GM21367 (cell line): ENCODE data around the gene HOXA5.

Experiments used
- ATAC-seq: cut with Tn5 transposase; IDR thresholded peaks from one replicate; pipeline ENCODE4 v1.9.1; 2021; ENCODE audit not compliant: unreplicated experiment

The HOXA5 gene

DNA sequence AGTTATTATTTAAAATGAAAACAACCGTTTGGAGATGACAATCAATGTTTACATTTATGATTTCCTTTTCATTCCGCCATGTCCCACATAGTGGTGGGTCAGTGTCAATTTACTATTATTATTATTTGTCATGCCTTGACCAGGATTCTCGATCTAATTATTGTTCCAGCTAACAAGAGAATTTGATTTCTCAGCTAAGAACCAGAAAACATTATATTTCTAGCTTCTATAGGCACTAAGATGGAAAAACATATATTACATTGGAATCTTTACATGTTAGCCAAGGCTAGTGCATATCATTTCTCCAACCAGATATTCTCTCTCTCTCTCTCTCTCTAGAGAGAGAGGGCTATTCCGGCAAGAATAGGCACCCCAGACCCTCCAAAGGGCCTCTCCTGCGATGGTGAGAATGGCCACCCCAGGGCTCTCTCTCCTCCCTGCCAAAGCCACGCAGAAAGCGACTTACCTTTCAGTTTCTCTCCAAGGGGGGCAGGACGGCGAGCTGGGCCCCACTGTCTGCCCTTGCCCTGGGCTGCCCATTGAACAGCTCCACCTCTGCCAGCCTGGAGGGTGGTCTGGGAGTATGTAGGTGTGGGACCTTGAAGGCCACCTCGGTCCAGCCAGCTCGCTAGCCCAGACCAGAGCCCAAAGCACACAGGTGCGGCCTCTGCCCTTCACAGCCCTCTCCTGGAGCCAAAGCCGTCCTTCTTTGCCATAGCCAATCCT, 6.5 kb upstream of the HOXA5 start:
- ATAC-seq: no peak

DNA sequence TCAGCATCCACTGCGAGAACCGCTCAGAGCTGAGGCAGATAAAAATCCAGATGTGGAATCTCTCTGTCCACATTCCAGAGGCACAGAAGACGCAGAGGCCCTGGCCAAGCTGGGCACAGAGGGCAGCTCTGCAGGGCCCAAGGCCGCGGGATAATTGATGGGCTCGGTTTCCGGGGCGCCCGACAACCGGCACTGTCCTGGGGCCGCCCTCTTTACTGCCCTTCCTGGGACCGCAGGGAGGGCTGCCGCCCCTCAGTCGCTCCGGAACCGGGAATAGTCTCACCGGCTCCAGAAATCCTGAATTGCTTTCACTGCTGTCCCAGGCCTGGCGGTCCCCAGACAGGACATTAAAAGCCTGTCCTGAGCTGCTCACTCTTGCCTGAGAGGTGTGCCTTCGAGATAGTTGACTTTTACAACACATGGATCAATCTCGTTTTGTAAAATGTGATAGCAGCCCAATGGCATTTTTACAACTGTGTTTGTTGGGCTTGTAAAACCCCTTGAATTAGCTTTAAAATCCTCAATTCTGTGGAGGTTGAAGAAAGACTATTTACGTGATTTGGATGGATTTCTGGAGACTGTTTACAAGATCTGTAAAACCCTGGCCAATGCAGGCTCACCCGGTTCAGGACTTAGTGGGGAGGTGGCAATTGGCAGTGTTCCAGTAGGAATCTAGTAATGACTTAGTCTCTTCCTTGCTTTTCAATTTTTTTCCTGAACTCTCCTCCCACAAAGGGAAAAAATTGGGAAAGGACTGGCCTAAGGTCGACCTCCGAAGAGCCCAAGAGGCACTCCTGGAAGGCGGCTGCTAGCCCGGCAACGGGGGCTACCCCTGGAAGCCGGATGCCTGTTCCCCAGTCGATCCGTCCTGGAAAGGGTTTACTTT, 5.5 kb upstream of the HOXA5 start:
- ATAC-seq: no peak

DNA sequence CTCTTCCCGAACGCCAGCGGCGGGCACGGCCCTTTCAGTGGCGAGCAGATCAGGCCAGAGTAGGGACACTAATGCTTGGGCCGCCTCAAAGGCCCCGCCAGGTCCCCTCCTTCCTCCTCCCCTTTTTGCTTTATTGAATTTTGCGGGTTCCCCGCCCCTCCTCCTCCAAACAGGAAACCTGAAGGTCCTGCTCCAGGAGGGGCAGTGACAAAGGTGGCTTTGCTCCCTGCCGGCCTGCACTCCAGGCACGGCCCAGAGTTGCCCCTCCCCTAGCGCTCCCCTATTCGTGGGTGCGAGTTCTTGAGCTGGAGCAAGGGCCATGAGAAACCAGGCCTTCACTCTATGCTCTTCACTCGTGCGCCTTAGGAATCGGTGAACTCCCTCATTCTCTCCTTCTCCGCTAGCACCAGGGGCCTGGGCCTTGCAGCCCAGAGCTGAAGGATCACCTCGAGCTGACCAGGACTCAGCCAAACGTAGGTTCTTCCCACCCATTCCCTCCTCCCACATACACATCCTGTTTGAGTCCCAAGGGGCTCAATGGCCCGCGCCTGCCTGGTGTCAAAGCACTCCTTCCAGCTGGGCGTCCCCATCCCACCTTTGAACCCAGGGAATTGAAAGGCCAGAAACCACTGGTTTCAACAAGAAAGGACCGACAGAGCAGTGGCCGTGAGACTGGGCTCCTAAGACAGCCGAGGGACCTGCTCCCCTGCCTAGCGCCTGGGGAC, 4.7 kb upstream of the HOXA5 start:
- ATAC-seq: no peak

DNA sequence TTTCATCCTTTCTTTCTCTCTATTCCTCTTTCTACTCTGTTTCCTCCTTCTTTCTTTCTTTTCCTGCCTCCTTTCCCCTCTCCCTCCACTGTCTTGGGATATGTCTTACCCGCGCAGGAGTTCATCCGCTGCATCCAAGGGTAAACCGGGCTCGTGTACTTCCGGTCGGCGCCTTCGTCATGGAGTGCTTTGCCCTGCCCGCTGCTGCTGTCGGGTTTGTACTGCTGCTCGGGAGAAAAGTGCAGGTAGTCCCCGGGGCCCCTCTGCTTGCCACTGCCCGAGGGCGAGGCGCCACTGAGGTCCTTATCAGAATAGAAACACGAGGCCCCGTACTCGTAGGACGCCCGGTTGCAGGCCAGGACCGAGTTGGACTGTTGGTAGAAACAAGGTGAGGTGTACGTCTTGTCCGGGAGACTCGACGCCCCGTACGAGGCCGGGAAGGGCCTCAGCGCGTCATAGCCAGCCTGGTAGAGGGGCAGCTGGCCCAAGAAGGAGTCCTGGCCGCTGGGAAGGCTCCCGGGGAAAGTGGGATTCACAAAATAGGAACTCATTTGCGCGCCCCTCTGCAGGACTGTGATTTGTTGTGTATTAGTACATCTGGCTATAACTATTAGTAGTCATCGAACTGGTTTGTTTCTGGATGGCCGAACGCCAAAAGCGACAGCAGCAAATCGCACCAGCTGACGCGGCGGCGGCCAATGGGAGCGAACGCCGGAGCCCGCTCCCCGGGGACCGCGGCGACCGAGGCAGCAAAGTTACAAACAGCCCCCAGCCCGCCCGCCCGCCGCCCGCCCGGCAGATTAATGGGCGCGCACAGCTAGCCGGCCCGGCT, 3.9 kb upstream of the HOXA5 start, which contains the start of gene HOXA6:
TSS of gene HOXA6 (minus strand) at position 576 of the 832 bp plus-strand sequence. CDS start at position 551, 25 bp downstream.
- ATAC-seq: no peak

DNA sequence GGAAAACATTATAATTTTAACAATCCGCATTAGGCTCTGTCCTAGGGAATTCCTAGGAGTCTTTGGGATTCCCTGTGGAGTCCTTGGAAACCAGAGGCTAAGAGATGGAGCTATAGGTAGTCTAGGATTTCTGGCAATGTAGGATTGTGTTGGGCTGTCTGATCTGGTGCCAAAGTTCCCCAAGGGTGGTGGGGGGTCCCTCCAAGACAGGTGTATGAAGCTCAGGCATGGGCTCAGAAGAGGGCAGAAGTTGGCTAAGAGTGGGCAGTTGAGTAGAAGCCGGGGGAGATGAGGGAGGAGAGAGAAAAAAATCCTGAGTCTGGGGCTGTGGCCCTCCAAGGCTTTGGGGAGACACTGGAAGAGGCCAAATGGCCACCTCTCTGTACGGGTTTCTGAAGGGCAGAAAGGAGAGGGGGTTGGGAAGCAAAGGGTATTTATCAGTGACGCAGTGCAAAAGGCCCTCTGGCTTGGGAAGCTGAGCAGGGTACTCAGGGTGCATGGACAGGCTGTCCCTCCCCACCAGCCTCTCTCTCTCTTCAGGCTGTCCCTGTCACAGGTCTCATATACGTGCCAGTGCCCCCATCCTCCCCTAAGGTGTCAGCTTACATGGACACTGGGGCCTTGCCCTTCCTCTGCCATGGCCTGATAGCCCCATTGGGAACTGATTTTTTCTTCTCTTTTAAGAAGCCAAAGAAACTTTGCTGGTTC, 3.2 kb upstream of the HOXA5 start:
- ATAC-seq: no peak

DNA sequence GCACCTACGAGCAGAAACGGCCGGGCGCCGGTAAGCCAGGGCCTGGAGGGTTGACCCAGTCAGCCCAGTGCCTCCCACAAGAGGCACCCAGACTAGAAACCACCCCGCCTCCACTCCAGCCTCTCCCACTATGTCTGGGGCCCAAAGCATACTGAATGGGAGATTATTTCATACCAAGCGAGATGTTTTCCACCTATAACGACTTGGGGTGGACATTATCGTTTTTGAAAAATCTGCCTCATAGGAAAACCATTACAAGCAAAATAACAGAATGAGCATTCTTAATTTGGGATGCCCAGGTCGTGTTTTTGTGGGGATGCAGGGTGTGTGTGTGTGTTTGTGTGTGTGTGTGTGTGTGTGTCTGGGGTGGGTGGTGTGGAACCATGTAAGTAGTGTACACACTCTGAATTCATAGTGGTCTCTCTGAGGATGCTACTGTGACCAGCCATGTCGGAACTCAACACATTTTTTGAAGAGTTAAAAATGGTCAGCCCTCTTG, 2.5 kb upstream of the HOXA5 start:
- no peak for ATAC-seq

DNA sequence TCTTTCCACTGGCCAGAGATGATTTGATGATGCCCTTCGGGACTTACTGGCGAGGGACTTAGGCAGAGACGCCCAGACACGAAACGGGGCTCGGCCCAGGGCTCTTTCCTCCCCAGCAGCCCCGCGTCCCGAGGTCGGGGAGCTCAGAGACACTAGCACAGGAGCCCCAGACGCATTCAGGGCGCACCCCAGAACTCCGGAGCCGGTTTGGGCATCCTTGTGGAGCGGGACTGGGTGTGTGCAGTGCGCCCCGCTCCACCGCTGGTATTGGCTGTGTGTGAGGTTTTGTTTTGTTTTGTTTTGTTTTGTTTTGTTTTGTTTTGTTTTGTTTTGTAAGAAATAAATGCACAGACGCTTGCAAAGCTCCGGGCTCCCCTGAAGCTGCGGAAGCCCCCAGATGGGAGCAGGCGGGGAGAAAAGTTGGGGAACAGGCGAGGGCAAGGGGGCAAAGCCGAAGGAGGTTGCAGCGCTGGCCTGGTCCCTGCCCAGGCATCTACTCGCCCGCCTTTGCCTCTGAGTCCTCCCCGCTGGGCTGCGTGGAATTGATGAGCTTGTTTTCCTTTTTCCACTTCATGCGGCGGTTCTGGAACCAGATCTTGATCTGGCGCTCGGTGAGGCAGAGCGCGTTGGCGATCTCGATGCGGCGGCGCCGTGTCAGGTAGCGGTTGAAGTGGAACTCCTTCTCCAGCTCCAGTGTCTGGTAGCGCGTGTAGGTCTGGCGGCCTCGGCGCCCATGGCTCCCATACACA, 1.9 kb upstream of the HOXA5 start:
- ATAC-seq: no peak

DNA sequence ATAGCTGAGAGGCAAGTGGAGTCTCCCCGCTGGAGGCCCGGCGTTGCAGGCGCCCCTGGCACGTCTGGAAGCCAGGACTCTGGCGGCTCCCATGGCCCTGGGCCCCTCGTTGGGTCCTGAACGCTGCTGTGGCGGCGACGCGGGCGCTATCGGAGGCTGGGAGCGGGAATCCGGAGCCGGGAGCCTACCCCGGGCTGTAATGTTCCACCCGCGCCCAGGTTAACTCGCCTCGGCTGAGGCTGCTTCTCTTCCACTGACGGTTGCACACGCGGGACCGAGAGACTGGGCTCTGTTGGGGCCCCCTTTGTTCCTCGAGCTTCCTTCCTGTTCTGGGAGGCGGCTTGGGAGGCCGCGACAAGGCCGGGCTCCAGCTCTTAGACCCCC, 1.3 kb upstream of the HOXA5 start:
- ATAC-seq: no peak

DNA sequence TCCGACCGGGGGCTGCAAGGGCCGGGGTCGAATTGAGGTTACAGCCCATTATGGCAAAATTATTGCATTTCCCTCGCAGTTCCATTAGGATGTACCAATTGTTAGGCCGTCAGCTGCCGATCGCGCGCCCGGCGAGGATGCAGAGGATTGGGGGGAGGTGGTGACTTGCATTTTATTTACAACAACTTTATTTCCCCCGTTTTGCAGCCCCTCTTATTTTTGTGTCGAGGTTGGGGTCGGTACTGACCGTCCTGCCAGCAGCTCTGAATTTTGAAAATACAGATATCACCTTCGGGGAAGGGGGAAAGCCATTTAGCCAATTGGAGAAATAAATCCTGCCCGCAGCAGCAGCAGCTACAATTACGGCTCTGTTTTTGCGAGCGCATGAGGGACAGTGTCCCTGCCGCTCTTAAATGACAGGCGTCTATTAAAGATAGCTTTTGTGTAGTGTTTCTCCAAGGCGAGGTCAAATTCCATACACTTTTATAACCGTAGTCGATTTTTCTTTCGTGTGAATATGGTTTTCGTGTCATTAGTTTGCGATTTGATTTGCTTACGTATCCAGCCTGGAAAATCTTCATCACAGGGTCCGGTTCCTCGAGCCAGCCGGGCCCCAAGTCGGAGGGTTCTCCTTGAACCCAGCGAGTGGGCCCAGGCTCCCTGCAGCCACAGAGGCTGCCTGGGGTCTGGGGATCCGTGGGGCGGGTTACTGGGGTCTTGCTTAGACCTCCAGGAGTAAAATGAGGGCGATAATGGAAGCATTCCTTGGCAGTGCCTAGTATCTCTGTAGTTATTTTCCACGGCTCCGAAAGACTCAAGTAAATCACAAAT, 684 bp upstream of the HOXA5 start:
- ATAC-seq: no peak

DNA sequence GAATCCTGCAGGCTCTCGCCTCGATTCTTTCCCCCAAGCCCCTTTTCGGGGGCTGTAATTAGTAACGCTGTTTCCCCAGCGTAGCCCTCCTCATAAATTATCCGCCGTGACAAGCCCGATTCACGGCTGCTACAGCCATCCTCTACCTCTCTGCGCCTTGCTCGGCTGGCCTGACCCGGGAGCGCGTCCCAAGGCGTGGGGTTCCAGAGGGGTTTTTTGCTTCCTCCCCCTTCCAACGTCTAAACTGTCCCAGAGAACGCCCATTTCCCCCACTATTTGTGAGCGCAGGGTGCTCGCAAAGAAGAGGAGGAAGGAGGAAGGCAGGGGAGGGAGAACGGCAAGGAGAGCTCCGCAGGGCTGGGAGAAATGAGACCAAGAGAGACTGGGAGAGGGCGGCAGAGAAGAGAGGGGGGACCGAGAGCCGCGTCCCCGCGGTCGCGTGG, 880 bp downstream of the HOXA5 start:
- ATAC-seq: no peak

DNA sequence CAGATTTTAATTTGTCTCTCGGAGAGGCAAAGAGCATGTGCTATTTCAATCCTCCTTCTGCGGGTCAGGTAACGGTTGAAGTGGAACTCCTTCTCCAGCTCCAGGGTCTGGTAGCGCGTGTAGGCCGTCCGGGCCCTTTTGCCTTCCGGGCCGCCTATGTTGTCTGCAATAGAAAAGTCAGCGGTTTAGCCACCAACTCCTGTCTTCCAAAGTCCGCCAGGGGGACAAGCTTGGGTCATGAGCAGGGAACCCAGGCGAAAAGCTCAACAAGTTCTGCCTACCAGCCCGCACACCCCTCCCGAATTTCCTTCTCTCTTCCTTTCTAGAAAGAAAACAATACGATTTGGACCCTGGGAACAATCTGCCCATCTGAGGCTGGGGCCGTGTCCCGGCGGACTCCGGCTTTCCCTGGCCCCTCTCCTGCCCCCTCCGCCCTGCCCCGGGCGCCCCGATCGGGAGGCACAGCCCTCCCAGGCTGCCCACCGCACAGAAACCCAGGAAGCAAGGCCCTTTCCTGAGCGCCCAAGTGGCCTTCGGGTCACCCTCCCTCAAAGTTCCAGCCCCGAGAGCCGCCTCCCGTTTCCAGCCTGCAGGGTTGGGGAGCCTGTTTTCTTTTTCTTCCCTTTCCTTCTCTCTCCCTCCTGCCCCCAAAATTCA, 1.4 kb downstream of the HOXA5 start:
- ATAC-seq: no peak

DNA sequence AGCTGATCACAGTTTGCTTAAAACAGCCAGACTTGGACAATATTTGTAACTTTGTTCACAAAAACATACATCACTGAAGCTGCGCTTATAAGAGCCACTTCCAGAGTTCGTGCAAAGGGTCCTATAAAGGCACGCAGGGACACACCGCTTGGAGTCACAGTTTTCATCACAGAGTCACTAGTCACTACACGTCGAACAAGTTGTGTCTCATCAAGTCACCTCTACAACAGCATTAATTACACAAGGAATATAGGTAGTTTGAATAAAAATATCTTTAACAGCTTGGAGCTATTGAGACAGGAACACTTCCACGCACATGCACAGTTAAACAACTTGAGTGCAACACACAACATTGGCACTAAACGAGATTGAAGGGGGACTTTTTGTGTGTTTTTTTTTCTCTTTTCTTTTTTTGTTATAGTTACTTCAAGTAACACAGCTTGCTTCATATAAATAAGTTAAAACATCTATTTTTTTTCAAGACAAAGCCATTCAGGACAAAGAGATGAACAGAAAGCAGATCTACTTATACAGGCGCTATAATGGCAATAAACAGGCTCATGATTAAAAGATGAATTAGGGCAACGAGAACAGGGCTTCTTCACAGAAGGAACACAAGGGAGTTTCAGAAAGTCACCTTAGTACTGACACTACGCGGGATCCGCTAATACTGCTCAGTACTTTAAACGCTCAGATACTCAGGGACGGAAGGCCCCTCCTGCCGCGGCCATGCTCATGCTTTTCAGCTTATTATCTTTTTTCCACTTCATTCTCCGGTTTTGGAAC, 2.2 kb downstream of the HOXA5 start:
- no peak for ATAC-seq

DNA sequence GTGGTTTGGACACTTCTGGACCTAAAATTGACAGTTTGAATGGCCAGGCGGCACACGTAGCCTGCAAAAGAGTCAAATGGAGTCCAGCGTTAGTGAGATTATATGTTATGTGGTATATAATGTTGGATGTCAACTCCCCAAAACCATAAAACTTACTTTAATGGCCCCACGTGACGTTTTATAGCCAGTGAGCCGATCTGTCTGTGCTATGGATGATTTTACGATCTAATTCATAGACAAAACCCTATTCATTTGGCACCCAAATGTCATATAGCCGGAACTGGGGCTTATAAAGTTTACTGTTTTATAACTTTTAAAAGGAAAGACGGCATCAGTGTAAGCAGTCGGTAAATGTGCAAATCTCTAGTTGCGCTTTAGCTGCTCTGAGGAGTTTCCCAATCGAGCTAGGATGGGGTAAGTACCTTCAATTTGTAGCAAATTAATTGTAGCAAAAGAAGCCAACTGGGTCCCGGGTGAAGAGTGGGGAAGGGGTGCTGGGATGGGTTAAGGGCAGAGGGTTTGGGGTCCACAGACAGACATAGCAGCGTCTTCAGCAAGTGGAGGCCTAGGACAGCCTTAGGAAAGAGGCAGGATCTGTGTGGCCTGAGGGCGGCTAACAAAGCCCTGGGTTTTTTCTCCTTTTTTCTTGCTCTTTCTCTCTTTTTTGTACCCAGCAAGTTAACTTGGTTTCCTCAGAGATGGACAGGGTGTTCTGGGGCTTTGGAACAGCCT, 3.2 kb downstream of the HOXA5 start:
- ATAC-seq: no peak

DNA sequence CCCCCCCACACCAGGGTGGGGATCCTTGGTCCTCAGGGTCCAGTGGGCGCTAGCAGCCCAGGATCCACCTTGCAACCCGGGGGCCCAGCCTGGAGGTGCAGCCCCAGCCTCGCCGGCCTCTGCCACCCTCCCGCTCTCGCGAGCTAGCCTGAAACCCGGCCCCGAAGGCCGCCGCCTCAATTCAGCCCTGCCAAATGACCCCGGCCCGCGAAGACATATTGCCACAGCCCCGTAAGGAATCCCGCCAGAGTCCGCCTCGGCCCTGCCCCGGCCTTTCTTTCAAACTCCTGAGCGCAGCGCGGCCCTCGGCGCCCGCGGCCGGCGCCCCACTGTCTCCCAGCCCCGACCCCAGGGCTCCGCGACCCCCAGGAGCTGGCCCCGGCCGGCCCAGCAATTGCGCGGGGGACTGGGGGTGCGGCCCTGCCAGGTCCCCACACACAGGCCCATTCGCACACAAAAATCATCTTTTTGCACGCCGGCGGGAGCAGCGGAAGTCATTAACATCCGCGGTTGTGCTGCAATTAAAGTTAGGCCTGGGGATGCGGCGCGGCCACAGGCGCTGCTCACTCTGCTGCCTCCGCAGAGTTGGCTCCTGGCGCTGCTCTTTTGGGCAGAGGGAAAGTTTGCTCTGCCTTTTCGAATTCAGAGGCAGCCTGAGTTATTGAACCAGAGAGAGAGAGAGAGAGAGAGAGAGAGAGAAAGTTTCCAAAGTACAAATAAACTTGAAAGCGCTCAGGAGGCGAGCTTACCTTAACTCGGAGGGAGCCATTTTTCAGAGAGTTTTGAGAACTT, 4.0 kb downstream of the HOXA5 start:
- no peak for ATAC-seq

DNA sequence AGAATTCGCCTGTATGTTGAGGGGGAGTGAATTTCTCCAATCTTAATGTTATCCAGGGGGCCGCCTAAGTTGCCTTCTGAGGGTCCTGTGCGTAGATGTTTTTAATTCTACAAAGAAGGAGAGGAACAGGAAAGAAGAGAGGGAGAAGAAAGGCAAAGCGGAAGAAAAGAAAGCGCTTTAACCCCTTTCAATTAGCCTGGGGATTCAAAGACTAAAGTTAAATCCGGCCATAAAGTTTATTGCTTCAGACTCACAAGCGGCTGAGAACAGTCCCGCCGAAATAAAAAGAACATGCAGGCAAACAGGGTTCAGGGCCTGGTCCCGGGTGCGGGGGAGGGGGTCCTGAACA, 4.5 kb downstream of the HOXA5 start:
- ATAC-seq: no peak

DNA sequence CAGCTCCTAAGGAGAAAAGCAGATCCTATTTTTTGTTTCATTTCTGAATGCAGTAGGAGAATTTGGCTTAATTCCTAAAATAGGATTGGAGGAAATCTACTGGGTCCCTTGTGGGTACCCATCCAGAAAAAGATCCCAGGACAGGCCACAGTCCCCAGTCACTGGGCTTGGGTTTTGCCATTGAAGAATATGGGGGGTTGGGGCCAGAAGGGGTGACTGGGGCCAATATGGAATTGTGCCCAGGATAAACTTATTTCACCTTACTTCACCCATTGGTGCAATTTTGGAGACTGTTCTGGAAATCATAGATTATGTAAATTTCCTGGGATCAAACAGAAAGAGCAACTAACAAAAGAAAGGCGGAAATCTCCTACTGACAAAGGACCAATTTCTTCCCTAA, 5.0 kb downstream of the HOXA5 start:
- ATAC-seq: no peak
